ENCODE results near the gene WNK4. TPM values are rescaled to one million over a fixed set of nuclear protein-coding genes. Genes with fewer than 3 reads are reported as not detected.

The WNK4 gene
- total RNA-seq = under 0.01 TPM in 1 of 2 replicates, not detected in the other

GRCh38 chr17:42779936-42780850 lies at the start of gene WNK4:
Gene WNK4 (plus strand): TSS chr17:42780610. CDS start chr17:42780699, 89 bp downstream.

GRCh38 chr17:42744806-42745617 lies 35.4 kb upstream of the WNK4 start, which contains the start of gene EZH1:
Gene EZH1 (minus strand): TSS chr17:42745040. CDS start chr17:42728941, 16,099 bp downstream.

DNA sequence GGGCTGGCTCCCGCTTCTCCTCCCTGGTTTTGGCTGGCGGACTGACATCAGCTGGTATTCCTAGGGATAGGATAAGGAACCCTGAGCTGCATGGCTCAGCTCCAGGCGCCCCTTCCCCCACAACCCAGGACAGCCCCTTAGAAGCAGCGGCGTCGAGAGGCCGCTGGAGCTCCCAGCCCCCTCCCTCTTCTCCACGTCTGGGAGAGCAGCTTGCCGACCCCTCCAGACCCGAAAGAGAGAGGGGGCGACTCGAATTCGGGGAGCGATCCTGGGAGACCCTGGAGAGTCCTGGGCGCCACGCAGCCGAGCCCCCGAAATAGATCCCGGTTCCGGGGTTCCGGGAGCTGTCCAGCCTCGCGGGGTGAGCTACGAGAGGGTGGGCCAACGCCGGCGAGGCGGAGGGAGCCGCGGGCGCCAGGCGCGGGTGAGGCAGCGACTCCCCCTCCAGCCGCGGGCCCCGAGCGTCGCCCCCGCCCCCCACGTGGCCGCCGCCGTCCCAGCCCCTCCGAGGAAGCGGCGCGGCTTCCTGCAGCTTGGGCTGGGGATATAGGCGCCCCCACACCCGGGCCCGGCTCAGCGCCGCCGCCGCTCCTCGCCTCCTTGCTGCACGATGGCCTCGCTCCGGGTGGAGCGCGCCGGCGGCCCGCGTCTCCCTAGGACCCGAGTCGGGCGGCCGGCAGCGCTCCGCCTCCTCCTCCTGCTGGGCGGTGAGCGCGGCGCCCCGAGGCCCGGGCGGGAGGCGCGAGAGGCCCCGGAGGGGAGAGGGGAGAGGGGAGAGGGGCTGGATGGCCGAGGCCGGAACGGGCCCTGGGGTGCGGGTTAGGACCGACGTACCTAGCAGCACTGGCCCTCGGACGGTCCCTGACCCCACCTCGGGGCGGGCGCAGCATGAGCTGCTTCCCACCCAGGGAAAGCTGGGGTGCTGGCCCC lies 19.5 kb upstream of the WNK4 start, which contains the start of gene RAMP2:
TSS of gene RAMP2 (plus strand) at position 576 of the 930 bp plus-strand sequence. CDS start at position 611, 35 bp downstream.

DNA sequence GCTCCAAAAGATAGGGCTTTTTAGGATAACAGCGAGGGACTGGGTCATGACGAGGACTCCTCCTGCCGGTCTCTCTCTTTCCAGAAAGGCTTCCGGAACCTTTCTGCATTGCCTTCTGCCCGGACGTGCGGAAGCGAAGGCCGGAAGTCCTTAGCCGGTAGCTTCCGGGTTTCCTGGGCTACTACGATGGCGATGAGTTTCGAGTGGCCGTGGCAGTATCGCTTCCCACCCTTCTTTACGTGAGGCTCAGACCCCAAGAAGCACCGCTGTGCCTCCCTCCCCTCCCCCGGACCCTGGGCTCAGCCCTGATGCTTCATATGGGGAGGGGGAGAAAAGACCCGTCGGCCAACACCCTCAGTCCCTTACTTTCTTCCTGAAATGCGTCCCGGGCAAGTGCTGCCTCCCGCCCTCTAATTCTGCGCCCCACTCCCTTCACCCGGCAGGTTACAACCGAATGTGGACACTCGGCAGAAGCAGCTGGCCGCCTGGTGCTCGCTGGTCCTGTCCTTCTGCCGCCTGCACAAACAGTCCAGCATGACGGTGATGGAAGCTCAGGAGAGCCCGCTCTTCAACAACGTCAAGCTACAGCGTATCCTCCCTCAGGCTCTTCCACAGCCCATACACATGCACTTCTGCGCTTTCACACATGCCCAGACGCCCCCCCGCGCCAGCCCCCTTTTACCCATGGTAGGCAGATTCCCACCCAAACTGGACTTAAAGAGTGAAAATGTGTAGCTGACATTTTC lies 6.9 kb upstream of the WNK4 start, which contains the start of gene VPS25:
TSS of gene VPS25 (plus strand) at position 160 of the 746 bp plus-strand sequence. CDS start at position 187, 27 bp downstream.

GRCh38 chr17:42798383-42799380 lies 18.3 kb downstream of the WNK4 start, which contains the start of the genes CNTD1 and COA3:
Gene CNTD1 (plus strand): TSS chr17:42798861. CDS start chr17:42799068, 207 bp downstream.
Gene COA3 (minus strand): TSS chr17:42798704. CDS start chr17:42798681, 23 bp downstream.

GRCh38 chr17:42832934-42833766 lies 52.7 kb downstream of the WNK4 start, which contains the start of gene PSME3:
Gene PSME3 (plus strand): TSS chr17:42833397. CDS start chr17:42833632, 235 bp downstream.

GRCh38 chr17:42844271-42844670 lies 63.9 kb downstream of the WNK4 start, which contains the start of gene AOC2:
Gene AOC2 (plus strand): TSS chr17:42844580. CDS start chr17:42844627, 47 bp downstream.

Small RNA genes lying within 50 kb of the gene (small RNA-seq; reads per million reads assigned to genes)
- not detected for gene HMGN2P15
- not detected for gene MIR6781

Other genes with a start within 250 kb of the WNK4 start
- 31.0 and 41.8 TPM in 2 replicates for gene NAGLU, start 244.4 kb upstream of the WNK4 start, total RNA-seq
- gene HSD17B1, start 227.7 kb upstream of the WNK4 start, total RNA-seq = 0.39 and 0.86 TPM in 2 replicates
- 12.3 and 13.6 TPM in 2 replicates for gene COASY, start 218.5 kb upstream of the WNK4 start, total RNA-seq
- 32.2 and 38.5 TPM in 2 replicates for gene MLX, start 213.5 kb upstream of the WNK4 start, total RNA-seq
- gene PSMC3IP, start 202.9 kb upstream of the WNK4 start, total RNA-seq = 3.0 and 4.1 TPM in 2 replicates
- gene RETREG3, start 171.2 kb upstream of the WNK4 start, total RNA-seq = 60.0 and 66.8 TPM in 2 replicates
- gene TUBG1, start 170.9 kb upstream of the WNK4 start, total RNA-seq = 17.1 and 18.1 TPM in 2 replicates
- gene TUBG2, start 121.3 kb upstream of the WNK4 start, total RNA-seq = 14.9 and 15.3 TPM in 2 replicates
- gene PLEKHH3, start 103.6 kb upstream of the WNK4 start, total RNA-seq = 8.0 and 8.2 TPM in 2 replicates
- 1.0 and 1.2 TPM in 2 replicates for gene CCR10, start 98.8 kb upstream of the WNK4 start, total RNA-seq
- 12.4 and 14.2 TPM in 2 replicates for gene CNTNAP1, start 98.1 kb upstream of the WNK4 start, total RNA-seq
- gene EZH1, start 35.6 kb upstream of the WNK4 start, total RNA-seq = 26.6 and 27.7 TPM in 2 replicates
- gene RAMP2, start 19.4 kb upstream of the WNK4 start, total RNA-seq = 0.22 TPM in 1 of 2 replicates, not detected in the other
- gene VPS25, start 7.2 kb upstream of the WNK4 start, total RNA-seq = 51.0 and 57.1 TPM in 2 replicates
- 48.9 and 52.8 TPM in 2 replicates for gene COA3, start 18.1 kb downstream of the WNK4 start, total RNA-seq
- 0.13 and 0.65 TPM in 2 replicates for gene CNTD1, start 18.3 kb downstream of the WNK4 start, total RNA-seq
- gene BECN1, start 43.7 kb downstream of the WNK4 start, total RNA-seq = 73.6 and 81.3 TPM in 2 replicates
- gene PSME3, start 52.8 kb downstream of the WNK4 start, total RNA-seq = 85.0 and 90.0 TPM in 2 replicates
- 1.3 and 2.6 TPM in 2 replicates for gene AOC2, start 64.0 kb downstream of the WNK4 start, total RNA-seq
- 0.13 and 0.54 TPM in 2 replicates for gene AOC3, start 70.6 kb downstream of the WNK4 start, total RNA-seq
- not detected in 2 replicates for gene G6PC1, start 120.2 kb downstream of the WNK4 start, total RNA-seq
- 16.2 and 16.7 TPM in 2 replicates for gene AARSD1, start 183.8 kb downstream of the WNK4 start, total RNA-seq
- gene PTGES3L, start 199.5 kb downstream of the WNK4 start, total RNA-seq = 0.11 and 0.52 TPM in 2 replicates
- 11.0 and 11.8 TPM in 2 replicates for gene RUNDC1, start 200.0 kb downstream of the WNK4 start, total RNA-seq
- 992 and 1,718 TPM in 2 replicates for gene RPL27, start 217.8 kb downstream of the WNK4 start, total RNA-seq
- 43.2 and 51.2 TPM in 2 replicates for gene IFI35, start 226.2 kb downstream of the WNK4 start, total RNA-seq
- gene VAT1, start 241.8 kb downstream of the WNK4 start, total RNA-seq = 322 and 382 TPM in 2 replicates
- gene RND2, start 244.6 kb downstream of the WNK4 start, total RNA-seq = 0.54 and 0.78 TPM in 2 replicates

All from articular chondrocyte of knee joint (primary cell).